Measurements from ENCODE around the gene ABCA2. TPM values are rescaled to one million over a fixed set of nuclear protein-coding genes. Genes with fewer than 3 reads are reported as not detected.

The ABCA2 gene
- total and polyA plus RNA-seq, 9 of the 15 experiments (the other 6 are each of a cell fraction or from before 2014, with no cell fraction given), result 0.69 to 16.3 (median 6.1) TPM; not detected in 2

DNA sequence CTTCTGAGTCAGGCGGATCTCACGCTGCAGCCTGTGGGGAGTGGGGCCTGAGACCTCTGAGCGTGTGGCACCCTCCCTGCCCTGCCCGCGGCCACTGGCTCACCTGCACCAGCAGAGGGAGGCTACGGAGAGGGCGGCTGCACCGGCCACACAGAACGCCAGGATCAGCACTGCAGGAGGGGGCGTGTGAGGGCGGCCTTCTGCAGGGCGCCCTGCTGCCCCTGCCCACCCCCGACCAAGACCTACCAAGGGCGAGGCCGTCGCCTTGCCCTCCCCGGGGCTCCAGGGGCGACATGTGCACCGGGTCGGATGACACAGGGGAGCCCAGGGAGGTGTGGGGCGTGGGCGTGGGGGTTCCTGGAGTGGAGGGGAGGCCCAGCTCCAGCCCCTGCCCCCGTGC, 12.5 kb upstream of the ABCA2 start:
- H2AFZ ChIP-seq (ENCODE audit: low read depth, low read length), result no peak overlapping the region
- in situ Hi-C loops (cut with MboI), result no loop called here
- 21% methylated on average over 20 of the region's 23 CpGs for WGBS (ENCODE audit: insufficient coverage, low coverage, missing lambda C conversion rate)

DNA sequence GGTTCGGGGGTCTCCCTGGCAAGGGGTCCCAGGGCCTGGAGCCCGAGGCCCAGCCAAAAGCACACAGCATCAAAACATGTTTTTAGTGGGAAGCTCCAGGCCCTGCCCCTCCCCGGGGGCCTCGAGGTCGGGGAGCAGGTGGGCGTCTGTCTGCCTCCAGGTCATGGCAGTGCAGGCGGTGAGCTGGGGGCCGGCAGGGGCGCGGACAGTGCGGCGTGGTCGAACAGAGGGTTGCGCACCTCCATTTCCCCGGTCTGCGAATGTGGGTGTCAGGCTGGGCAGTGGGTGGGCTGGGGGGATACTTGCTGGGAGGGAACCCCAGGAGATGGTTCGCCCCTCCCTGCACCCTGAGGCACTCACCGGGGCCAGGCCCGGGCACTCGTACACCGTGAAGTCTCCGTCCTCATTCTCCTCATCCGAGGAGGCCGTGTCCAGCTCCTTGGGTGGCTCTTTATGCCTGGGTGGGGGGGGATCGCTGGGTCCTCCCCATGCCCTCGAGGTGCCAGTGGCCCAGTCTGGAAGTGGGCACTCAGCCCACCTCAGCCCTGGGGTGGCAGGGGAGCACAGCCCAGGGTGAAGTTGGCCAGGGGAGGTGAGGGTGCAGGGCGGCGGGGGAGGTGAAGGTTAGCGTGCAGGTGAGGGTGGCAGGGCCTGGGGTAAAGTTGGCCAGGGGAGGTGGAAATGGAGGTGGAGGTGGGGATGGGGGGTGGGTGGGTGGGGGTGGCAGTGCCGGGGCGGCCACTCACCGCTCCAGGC, 11.8 kb upstream of the ABCA2 start:
- no peak overlapping the region for H3K4me3 ChIP-seq
- H4K20me1 ChIP-seq (replicated peaks; ENCODE audit: control insufficient read depth, insufficient read depth, low read length), result peaks cover 6% of the 10 kb centered on the region; the same call in 1 of the 2 replicates
- ATAC-seq (no peak), FAIRE-seq (no peak), DNase-seq (ENCODE audit: extremely low read depth in 1 of 4, low spot score in 3 of 4) (no peak)
- no peaks in the 10 kb centered on the region for H3K9me1 ChIP-seq (ENCODE audit: control insufficient read depth, insufficient read depth, low read length)
- TF ChIP-seq ZBTB7A (IDR thresholded peaks at IDR 0.05; ENCODE audit: borderline replicate concordance, control insufficient read depth, low read depth, low read length) (0 out of 2 replicates have a peak, but pooled peaks have one; percentile 3), DACH1 (IDR thresholded peaks at IDR 0.05; ENCODE audit: partially characterized antibody) (no peak), ZFP1 (CRISPR knock-in tag; IDR thresholded peaks at IDR 0.05) (no peak)
- TF ChIP-seq, protein P1, sequence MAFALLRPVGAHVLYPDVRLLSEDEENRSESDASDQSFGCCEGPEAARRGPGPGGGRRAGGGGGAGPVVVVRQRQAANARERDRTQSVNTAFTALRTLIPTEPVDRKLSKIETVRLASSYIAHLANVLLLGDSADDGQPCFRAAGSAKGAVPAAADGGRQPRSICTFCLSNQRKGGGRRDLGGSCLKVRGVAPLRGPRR (CRISPR knock-in tag; IDR thresholded peaks at IDR 0.05), result no peak
- TF ChIP-seq, protein P2, sequence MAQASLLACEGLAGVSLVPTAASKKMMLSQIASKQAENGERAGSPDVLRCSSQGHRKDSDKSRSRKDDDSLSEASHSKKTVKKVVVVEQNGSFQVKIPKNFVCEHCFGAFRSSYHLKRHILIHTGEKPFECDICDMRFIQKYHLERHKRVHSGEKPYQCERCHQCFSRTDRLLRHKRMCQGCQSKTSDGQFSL (CRISPR knock-in tag; IDR thresholded peaks at IDR 0.05), result peak; percentile 58
- TF ChIP-seq, protein P2 (tag; IDR thresholded peaks at IDR 0.05), result no peak
- H3K4me1 ChIP-seq (replicated peaks in 1 of 2; ENCODE audit: control insufficient read depth in 2 of 2, insufficient read depth in 2 of 2, low read length in 2 of 2), result peaks cover 0 to 77% of the 10 kb centered on the region in 2 experiments; a peak in 4 of 5 replicates
- in situ Hi-C loops (cut with MboI) (loop anchor here (5.0 kb wide), 2 partner anchors 92 to 267 kb away; partner anchors contain the start of gene C8G), intact Hi-C loops (cut with micrococcal nuclease) (no loop called here)
- H2AFZ ChIP-seq (ENCODE audit: low read depth, low read length), result no peak overlapping the region
- H3K4me2 ChIP-seq (ENCODE audit: insufficient read depth, low read length), result no peak overlapping the region
- 34% methylated on average over 16 of the region's 32 CpGs for WGBS (ENCODE audit: insufficient coverage, low coverage, missing lambda C conversion rate)
- no TSS peak for BruUV-seq (replicated peaks)
- POLR2A ChIA-PET, result interaction anchor here (0.6 kb wide), 1 partner anchor 47 kb away, joined by 3 read pairs; the partner anchor contains the start of gene MAN1B1
- no peaks in the 10 kb centered on the region for H3K36me3 ChIP-seq (ENCODE audit: control insufficient read depth, insufficient read depth, low read length)
- H3K9ac ChIP-seq (ENCODE audit: insufficient read depth in 1 of 2, low read depth in 2 of 2, low read length in 2 of 2), result no peak overlapping the region
- CTCF ChIA-PET (ENCODE audit: low intra/inter-chr PET ratio), result no interaction called here
- H3K27ac ChIP-seq (ENCODE audit: extremely low read depth, low read depth, low read length), result no peak overlapping the region
- no peaks in the 10 kb centered on the region for H3K79me2 ChIP-seq (ENCODE audit: control insufficient read depth, insufficient read depth, low read length)
- H3K9me3 ChIP-seq (replicated peaks; ENCODE audit: control insufficient read depth, insufficient read depth, low read depth, low read length), result no peaks in the 10 kb centered on the region
- H3K27me3 ChIP-seq (ENCODE audit: control insufficient read depth in 2 of 2, insufficient read depth in 2 of 2, low read length in 2 of 2), result peaks cover 5 to 37% of the 10 kb centered on the region in 2 experiments; a peak in 4 of 5 replicates

More for the DNA sequence above, 12.5 kb upstream of the ABCA2 start:
- FAIRE-seq (no peak), ATAC-seq (no peak; the same call in 2 of the 3 replicates), DNase-seq (ENCODE audit: extremely low read depth in 1 of 4, low spot score in 3 of 4) (peak in 1 of 4 experiments; percentile 25)
- Histone ChIP-seq H3K36me3 (ENCODE audit: control insufficient read depth, insufficient read depth, low read length) (no peaks in the 10 kb centered on the region), H3K4me2 (ENCODE audit: insufficient read depth, low read length) (no peak overlapping the region), H3K27me3 (ENCODE audit: control insufficient read depth in 2 of 2, insufficient read depth in 2 of 2, low read length in 2 of 2) (peaks cover 7 to 45% of the 10 kb centered on the region in 2 experiments; a peak in 4 of 5 replicates), H3K9me1 (ENCODE audit: control insufficient read depth, insufficient read depth, low read length) (no peaks in the 10 kb centered on the region), H4K20me1 (replicated peaks; ENCODE audit: control insufficient read depth, insufficient read depth, low read length) (peaks cover 12% of the 10 kb centered on the region; the same call in 1 of the 2 replicates), H3K27ac (ENCODE audit: extremely low read depth, low read depth, low read length) (no peak overlapping the region), H3K9ac (ENCODE audit: insufficient read depth in 1 of 2, low read depth in 2 of 2, low read length in 2 of 2) (peak overlapping the region in 1 of 2 experiments; percentile 35; a peak in 2 of 4 replicates), H3K79me2 (ENCODE audit: control insufficient read depth, insufficient read depth, low read length) (no peaks in the 10 kb centered on the region), H3K9me3 (replicated peaks; ENCODE audit: control insufficient read depth, insufficient read depth, low read depth, low read length) (no peaks in the 10 kb centered on the region), H3K4me3 (no peak overlapping the region), H3K4me1 (replicated peaks in 1 of 2; ENCODE audit: control insufficient read depth in 2 of 2, insufficient read depth in 2 of 2, low read length in 2 of 2) (peaks cover 0 to 76% of the 10 kb centered on the region in 2 experiments; a peak in 4 of 5 replicates)
- BruUV-seq (replicated peaks), result no TSS peak
- TF ChIP-seq PHTF2 (CRISPR knock-in tag; IDR thresholded peaks at IDR 0.05) (no peak), ATF7 (IDR thresholded peaks at IDR 0.05) (no peak), EGR1 (conservative IDR thresholded peaks at IDR 0.05) (peak; percentile 72), ZNF695 (CRISPR knock-in tag; IDR thresholded peaks at IDR 0.05) (no peak), PURB (CRISPR knock-in tag; IDR thresholded peaks at IDR 0.05; ENCODE audit: low read depth) (no peak), RFX7 (CRISPR knock-in tag; IDR thresholded peaks at IDR 0.05) (no peak), HNRNPL (IDR thresholded peaks at IDR 0.05; ENCODE audit: low read depth, low read length) (peak; percentile 69; the same call in 1 of the 2 replicates), ZNF12 (CRISPR knock-in tag; IDR thresholded peaks at IDR 0.05) (no peak), ZNF444 (CRISPR knock-in tag; IDR thresholded peaks at IDR 0.05) (no peak)
- intact Hi-C loops (cut with micrococcal nuclease), result no loop called here
- CTCF ChIA-PET (ENCODE audit: low intra/inter-chr PET ratio), result no interaction called here
- POLR2A ChIA-PET, result interaction anchor here (0.6 kb wide), 1 partner anchor 46 kb away, joined by 3 read pairs; the partner anchor contains the start of gene MAN1B1
